ENCODE measurements around the gene C1QTNF1.

The C1QTNF1 gene

GRCh38 chr17:79097226-79098055 lies 73.5 kb downstream of the C1QTNF1 start:
- DNase-seq, result no peak

- DNase-seq, result no peak
These were observed 74.4 kb downstream of the C1QTNF1 start for GRCh38 chr17:79098282-79098867.

Data from CD4-positive, alpha-beta T cell treated with Interleukin-15 for 1 hour (primary cell).